ENCODE measurements around the gene CHCHD2.
A peak's percentile ranks its signal among the peaks of the same experiment; 100 is the strongest.
"Not testable (repeated sequence)": the region's sequence is repeated elsewhere in the genome, so short reads cannot be mapped to it uniquely, and the experiment has no call there.

Gene CHCHD2

DNA sequence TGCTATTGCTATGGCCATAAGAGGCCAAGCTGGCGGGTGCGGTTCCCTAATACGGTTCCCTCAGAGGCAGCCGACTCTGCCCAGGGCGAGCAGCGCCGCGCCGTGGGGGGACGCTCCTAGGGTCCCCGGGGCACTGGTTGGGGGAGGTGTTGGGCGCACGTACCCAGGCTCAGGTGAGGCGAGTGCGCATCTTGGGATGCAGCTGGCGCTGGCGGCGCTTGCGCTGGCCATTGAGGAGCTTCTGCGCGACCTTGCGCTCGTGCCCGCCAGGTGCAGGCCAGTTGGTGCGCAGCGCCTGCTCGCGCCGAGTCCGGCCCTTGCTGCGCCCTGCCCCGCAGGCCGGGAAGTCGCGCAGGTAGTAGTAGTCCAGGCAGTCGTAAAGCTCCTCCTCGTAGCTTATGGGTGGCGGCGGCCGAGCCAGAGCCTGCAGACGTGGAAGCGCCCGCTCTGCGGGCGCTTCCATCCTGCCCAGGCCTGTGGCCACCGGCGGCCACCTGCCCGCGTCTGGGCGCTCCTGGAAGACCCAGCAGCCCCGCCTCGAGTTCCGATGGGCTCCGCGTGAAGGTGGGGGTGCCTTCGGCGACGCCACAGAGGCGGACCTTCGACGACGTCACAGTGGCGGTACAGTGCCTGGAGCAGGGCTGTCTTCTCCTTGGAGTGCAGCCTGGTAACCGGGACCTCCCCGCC lies 9.7 kb upstream of the CHCHD2 start, which contains the start of gene NUPR2:
Gene NUPR2 (minus strand): TSS at position 566 of the 687 bp plus-strand sequence. CDS start 103 bp downstream, at position 463.
- no peak for TF ChIP-seq CTCF (IDR thresholded peaks at IDR 0.05; ENCODE audit: low read depth, low read length, missing control alignments)
- no peak within 1 kb of the TSS for H3K4me3 ChIP-seq (replicated peaks; ENCODE audit: low read depth, low read length)
- DNase-seq (ENCODE audit: extremely low read depth, low read depth), result no peak

- H3K4me3 ChIP-seq (replicated peaks; ENCODE audit: low read depth, low read length); DNase-seq (ENCODE audit: extremely low read depth, low read depth): not testable (repeated sequence)
Observed at GRCh38 chr7:56112244-56112643, 6.0 kb upstream of the CHCHD2 start.

DNA sequence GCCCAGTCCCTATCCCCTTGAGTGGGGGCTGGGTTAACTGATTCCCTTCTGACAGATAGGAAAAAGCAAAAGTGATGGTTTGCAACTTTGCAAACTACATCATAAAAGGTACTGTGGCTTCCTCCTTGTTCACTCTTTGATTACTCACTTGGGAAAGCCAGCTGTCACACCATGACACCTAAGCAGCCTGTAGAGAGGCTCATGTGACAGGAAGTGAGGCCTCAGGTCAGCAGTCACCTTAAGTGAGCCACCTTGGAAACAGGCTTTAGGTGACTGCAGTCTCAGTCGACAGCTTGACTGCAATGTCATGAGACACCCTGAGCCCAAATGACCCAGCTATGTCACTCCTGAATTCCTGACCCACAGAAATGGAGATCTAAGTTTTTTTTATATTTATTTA lies 4.3 kb upstream of the CHCHD2 start:
- TF ChIP-seq CTCF (IDR thresholded peaks at IDR 0.05; ENCODE audit: low read depth, low read length, missing control alignments), result no peak
- DNase-seq (ENCODE audit: extremely low read depth, low read depth), result no peak
- no peak overlapping the region for H3K4me3 ChIP-seq (replicated peaks; ENCODE audit: low read depth, low read length)

GRCh38 chr7:56107954-56108258 lies 1.6 kb upstream of the CHCHD2 start:
- no peak for TF ChIP-seq CTCF (IDR thresholded peaks at IDR 0.05; ENCODE audit: low read depth, low read length, missing control alignments)
- no peak overlapping the region for H3K4me3 ChIP-seq (replicated peaks; ENCODE audit: low read depth, low read length)
- no peak for DNase-seq (ENCODE audit: extremely low read depth, low read depth)

DNA sequence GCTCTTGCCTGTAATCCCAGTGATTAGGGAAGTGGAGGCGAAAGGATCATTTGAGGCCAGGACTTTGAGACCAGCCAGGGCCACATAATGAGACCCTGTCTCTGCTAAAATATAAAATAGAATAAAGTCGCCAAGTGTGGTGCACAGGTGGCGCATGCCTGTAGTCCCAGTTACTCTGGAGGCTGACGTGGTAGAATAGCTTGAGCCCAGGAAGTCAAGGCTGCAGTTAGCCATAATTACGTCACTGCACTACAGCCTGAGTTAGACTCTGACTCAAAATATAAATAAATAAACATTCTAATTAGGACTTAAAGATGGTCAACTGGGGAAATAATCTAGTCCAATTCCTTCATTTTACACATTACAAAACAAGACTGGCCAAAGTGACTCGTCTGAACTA lies 768 bp downstream of the CHCHD2 start:
- DNase-seq (ENCODE audit: extremely low read depth, low read depth), result peak; percentile 37
- TF ChIP-seq CTCF (IDR thresholded peaks at IDR 0.05; ENCODE audit: low read depth, low read length, missing control alignments), result no peak
- H3K4me3 ChIP-seq (replicated peaks; ENCODE audit: low read depth, low read length), result peak overlapping the region; percentile 87

- not testable (repeated sequence) for H3K4me3 ChIP-seq (replicated peaks; ENCODE audit: low read depth, low read length); DNase-seq (ENCODE audit: extremely low read depth, low read depth)
Observed at GRCh38 chr7:56104138-56104537, 2.1 kb downstream of the CHCHD2 start.

GRCh38 chr7:56099653-56100052 lies 6.6 kb downstream of the CHCHD2 start:
- no peak overlapping the region for H3K4me3 ChIP-seq (replicated peaks; ENCODE audit: low read depth, low read length)
- DNase-seq (ENCODE audit: extremely low read depth, low read depth), result no peak
- TF ChIP-seq CTCF (IDR thresholded peaks at IDR 0.05; ENCODE audit: low read depth, low read length, missing control alignments), result no peak

- not testable (repeated sequence) for H3K4me3 ChIP-seq (replicated peaks; ENCODE audit: low read depth, low read length); DNase-seq (ENCODE audit: extremely low read depth, low read depth)
Observed at GRCh38 chr7:56098187-56099008, 7.9 kb downstream of the CHCHD2 start.

All from HFF-Myc (cell line).